SJSA1 (cell line): ENCODE data around the gene TXNDC11. TPM values are rescaled to one million over a fixed set of nuclear protein-coding genes. Genes with fewer than 3 reads are reported as not detected.

Experiments
- DNase-seq, 2 experiments: peaks; one replicate each; pipeline ENCODE4 v3.0.0-alpha.2; 2015 to 2020; ENCODE audit warnings: low spot score in 2 of 2, low read depth in 1 of 2
- H3K27ac ChIP-seq: fragments of 250-450 bp; sonication (Bioruptor Pico); 2 replicates; pipeline ENCODE4 v1.5.1; 2020; ENCODE audit warnings: mild to moderate bottlenecking, moderate library complexity
- H3K27me3 ChIP-seq: fragments of 250-450 bp; sonication (Bioruptor Pico); replicated peaks from 2 replicates; pipeline ENCODE4 v1.5.1; 2020; ENCODE audit warnings: mild to moderate bottlenecking, moderate library complexity
- H3K36me3 ChIP-seq: fragments of 250-450 bp; sonication (Bioruptor Pico); 2 replicates; pipeline ENCODE4 v1.5.1; 2020; ENCODE audit warnings: mild to moderate bottlenecking
- H3K4me1 ChIP-seq: fragments of 250-450 bp; sonication (Bioruptor Pico); replicated peaks from 2 replicates; pipeline ENCODE4 v1.6.1; 2021; ENCODE audit warnings: mild to moderate bottlenecking
- H3K4me3 ChIP-seq: fragments of 250-450 bp; sonication (Bioruptor Pico); 2 replicates; pipeline ENCODE4 v1.5.1; 2020; ENCODE audit warnings: mild to moderate bottlenecking
- H3K9me3 ChIP-seq: fragments of 250-450 bp; sonication (Bioruptor Pico); replicated peaks from 2 replicates; pipeline ENCODE4 v1.5.1; 2020; ENCODE audit warnings: mild to moderate bottlenecking
- total RNA-seq: library from RNA; depleted of rRNA; stranded (reverse); fragments of >200 nt; shearing (Covaris generic); gene quantifications from 2 replicates; pipeline ENCODE4 v1.2.3, GENCODE V29; 2014

TXNDC11 gene
- total RNA-seq, 1 experiment from 2014 or later: 29.7 TPM

DNA sequence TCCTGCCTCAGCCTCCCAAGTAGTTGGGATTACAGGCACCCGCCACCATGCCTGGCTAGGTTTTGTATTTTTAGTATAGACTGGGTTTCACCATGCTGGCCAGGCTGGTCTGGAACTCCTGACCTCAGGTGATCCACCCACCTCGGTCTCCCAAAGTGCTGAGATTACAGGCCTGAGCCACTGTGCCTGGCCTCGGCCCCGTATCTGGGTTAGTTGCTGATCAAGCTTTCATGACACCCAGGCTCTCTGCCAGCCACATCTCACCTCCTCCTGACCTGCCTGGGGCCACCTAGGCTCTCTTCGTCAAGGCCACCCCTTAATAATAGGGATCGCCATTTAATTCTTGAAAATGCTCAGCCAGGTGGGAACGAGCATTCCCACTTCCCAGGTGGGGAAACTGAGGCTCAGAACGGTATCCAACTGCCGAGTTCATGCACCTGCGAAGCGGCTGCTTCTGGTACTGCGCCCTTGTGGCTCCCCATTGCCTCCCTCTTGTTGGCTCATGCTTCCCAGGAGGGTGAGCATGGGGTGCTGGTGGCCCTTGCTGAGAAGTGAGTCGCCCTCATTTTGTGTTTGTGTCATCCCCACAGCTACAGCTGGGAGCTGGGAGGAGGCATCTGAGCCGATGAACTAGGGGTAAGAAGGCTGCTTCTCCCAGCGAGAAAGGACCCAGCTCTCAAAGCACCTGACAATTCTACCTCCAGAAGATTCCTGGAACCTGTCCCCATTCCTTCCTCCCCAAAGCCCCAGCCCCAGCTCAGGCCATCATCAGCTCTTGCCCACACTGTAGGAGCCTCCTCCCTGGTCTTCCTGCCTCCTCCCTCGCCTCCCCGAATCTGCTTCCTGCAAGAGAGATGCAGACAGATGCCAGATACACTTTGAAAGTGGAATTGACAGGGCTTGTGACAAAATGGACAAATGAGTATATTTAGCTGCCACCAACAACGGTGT is 91.7 kb downstream of the TXNDC11 start:
- DNase-seq: no peak
- no peaks in the 10 kb centered on the region for H3K4me1 ChIP-seq
- no peaks in the 10 kb centered on the region for H3K9me3 ChIP-seq
- H3K4me3 ChIP-seq: no peak overlapping the region
- H3K36me3 ChIP-seq: no peaks in the 10 kb centered on the region
- H3K27me3 ChIP-seq: no peaks in the 10 kb centered on the region
- H3K27ac ChIP-seq: no peak overlapping the region

DNA sequence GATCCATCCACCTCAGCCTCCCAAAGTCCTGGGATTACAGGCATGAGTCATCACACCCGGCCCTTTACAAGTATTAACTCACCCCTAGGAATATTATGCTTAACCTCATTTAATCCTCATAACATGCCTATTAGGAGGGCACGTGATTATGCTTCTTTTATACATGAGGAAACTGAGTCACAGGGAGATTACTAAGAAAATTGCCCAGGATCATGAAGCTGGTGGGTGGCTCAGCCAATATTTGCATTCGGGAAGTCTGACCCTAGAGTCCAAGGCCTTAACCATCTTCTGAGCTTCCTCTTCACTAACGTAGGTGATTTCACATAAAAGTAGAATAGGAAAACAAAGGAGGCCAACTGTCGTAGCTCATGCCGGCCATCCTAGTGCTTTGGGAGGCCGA is 93.4 kb downstream of the TXNDC11 start:
- no peaks in the 10 kb centered on the region for H3K4me1 ChIP-seq
- no peaks in the 10 kb centered on the region for H3K36me3 ChIP-seq
- no peak overlapping the region for H3K27ac ChIP-seq
- no peaks in the 10 kb centered on the region for H3K27me3 ChIP-seq
- no peaks in the 10 kb centered on the region for H3K9me3 ChIP-seq
- H3K4me3 ChIP-seq: no peak overlapping the region
- DNase-seq: no peak

DNA sequence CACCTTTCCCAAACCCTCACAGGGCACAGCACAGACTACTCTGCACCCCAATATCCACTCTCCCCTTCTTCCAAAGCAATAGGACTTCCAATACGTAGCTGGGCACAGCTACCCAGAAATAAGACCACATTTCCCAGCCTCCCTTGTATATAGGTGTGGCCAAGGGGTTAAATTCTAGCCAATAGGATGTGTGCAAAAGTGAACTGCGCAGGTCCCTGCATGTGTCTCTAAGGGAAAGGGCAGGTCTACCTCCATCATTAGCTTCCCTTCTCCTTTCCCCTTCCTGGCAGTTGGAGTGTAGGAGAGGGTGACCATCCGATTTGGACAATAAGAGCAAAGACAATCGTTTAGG is 99.9 kb downstream of the TXNDC11 start:
- Histone ChIP-seq H3K36me3 (no peaks in the 10 kb centered on the region), H3K27ac (no peak overlapping the region), H3K4me1 (peaks cover 16% of the 10 kb centered on the region), H3K4me3 (no peak overlapping the region), H3K27me3 (no peaks in the 10 kb centered on the region), H3K9me3 (no peaks in the 10 kb centered on the region)
- DNase-seq: no peak

DNA sequence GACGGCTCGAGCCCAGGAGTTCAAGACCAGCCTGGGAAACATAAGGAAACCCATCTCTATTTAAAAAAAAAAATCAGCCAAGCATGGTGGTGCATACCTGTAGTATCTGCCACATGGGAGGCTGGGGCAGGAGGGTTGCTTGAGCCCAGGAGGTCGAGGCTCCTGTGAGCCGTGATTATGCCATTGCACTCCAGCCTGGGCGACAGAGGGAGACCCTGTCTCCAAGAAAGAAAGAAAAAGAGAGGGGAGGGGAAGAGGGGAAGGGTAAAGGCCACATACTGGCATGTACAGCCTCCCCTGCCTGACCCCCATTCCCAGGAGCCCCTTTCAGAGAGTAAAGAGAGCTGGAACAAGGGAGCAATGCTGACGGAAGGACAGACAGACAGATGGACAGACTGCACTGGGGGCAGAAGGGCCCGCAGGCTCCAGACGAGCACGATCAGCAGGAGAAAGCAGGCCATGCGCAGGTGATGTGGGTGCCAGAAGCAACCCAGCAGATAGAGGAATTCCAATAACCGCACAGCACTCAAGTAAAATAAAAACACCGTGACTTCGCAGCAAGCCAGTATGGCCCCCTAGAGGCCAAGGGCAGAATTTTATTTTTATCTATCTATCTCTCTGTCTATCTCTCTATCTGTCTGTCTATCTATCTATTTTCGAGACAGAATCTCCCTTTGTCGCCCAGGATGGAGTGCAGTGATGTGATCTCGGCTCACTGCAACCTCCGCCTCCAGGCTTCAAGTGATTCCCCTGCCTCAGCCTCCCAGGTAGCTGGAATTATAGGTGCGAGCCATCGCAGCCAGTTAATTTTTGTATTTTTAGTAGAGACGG is 101.5 kb downstream of the TXNDC11 start:
- H3K4me1 ChIP-seq: peaks cover 16% of the 10 kb centered on the region
- H3K4me3 ChIP-seq: no peak overlapping the region
- no peaks in the 10 kb centered on the region for H3K9me3 ChIP-seq
- peak in 1 of 2 experiments; percentile 68 for DNase-seq
- H3K27me3 ChIP-seq: no peaks in the 10 kb centered on the region
- H3K36me3 ChIP-seq: no peaks in the 10 kb centered on the region
- H3K27ac ChIP-seq: peak overlapping the region; percentile 60

DNA sequence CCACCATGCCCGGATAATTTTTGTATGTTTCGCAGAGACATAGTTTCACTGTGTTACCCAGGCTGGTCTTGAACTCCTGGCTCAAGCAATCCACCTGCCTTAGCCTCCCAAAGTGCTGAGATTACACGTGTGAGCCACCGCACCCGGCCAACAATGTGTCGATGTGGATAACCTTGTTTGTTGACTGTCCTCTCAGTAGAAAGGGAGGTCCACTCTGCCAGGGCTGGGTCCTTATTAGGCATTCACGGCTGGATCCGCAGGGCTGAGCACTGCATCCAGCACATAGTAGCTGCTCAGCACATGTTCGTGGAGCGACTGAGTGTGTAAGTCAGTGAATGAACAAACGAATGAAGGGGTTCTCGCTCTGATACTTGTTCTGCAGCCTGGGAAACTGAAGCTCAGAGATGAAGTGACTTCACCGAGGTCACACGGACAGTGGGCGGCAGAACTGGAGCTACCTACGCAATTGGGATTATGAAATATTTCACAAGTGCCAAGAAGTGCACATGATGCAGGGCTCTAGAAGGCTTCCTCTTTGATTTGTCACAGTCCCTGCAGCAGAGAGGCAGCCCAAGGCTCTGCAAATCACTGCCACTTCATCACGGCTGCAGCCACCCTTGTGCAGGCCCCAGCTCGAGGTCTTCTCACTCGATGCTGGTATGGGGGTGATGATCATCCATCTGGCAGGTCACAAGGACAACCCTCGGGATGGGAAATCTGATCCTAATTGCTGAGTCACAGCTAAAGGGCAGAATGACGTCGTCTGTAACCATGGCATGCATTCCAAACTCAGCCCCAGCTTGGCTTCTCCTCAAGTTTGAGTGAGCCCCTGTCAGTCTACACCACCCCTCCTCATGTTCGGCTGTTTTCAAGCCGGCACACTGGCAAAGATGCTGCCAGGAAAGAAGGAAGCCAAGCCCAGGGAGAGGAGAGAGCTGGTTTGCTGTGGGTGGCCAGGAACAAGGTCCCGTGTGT is 102.4 kb downstream of the TXNDC11 start:
- H3K36me3 ChIP-seq: no peaks in the 10 kb centered on the region
- peak; percentile 66 to 67 for DNase-seq
- peak overlapping the region; percentile 60 for H3K27ac ChIP-seq
- H3K4me1 ChIP-seq: peaks cover 16% of the 10 kb centered on the region
- no peak overlapping the region for H3K4me3 ChIP-seq
- H3K27me3 ChIP-seq: no peaks in the 10 kb centered on the region
- no peaks in the 10 kb centered on the region for H3K9me3 ChIP-seq

DNA sequence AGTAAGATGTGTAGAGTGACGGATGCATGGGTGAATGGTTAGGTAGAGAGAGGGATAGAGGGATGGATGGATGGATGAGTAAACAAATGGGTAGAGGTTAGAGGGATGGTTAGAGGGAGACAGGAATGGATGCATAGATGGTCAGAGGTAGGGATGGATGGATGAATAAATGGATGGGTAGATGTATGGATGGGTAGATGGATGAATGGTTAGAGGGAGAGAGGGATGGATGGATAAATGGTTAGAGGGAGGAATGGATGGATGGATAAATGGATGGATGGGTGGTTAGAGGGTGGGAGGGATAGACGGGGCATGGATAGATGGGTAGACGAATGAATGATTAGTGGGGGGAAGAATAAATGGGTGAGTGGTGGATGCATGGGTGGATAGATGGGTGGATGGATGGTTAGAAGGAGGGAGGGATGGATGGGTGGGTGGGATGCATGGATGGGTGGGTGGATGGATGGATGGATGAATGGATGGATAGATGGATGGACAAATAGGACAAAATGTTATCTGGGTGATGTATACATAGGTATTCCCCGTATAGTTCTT is 103.6 kb downstream of the TXNDC11 start:
- peaks cover 16% of the 10 kb centered on the region for H3K4me1 ChIP-seq
- no peaks in the 10 kb centered on the region for H3K9me3 ChIP-seq
- no peak for DNase-seq
- H3K27me3 ChIP-seq: no peaks in the 10 kb centered on the region
- no peaks in the 10 kb centered on the region for H3K36me3 ChIP-seq
- no peak overlapping the region for H3K27ac ChIP-seq
- no peak overlapping the region for H3K4me3 ChIP-seq

DNA sequence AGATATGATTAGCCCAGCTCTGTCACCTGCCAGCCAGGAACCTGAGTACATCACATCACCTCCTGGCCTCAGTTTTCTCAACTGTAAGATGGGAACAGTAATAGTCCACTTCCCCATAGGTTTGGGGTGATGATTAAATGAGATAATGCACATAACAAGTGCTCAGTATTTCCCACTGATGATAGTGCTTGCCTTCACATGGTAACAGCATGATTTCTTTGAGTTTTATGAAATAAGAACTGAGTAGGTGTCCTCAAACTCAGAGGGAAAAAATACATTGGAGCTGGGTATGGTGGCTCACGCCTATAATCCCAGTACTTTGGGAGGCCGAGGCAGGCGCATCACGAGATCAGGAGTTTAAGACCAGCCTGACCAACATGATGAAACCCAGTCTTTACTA is 104.5 kb downstream of the TXNDC11 start:
- no peak overlapping the region for H3K27ac ChIP-seq
- H3K4me3 ChIP-seq: no peak overlapping the region
- no peaks in the 10 kb centered on the region for H3K27me3 ChIP-seq
- peaks cover 24% of the 10 kb centered on the region for H3K4me1 ChIP-seq
- H3K36me3 ChIP-seq: no peaks in the 10 kb centered on the region
- no peak for DNase-seq
- no peaks in the 10 kb centered on the region for H3K9me3 ChIP-seq

DNA sequence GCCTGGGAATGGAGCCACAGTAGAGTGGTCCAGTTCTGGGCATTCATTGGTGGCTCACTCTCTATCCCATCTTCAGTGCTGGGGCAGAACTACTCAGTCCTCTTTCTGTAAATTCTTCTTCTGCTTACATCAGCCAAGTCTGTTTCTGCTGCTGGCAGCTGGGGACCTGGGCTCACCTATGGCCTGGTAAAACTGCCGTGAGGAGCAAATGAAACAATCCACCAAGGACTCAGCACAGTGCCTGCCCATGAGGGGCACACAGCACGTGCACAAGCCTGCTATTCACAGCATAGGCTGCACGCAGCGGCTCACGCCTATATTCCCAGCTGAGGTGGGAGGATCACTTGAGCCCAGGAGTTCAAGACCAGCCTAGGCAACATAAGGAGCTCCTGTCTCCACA is 105.3 kb downstream of the TXNDC11 start:
- no peaks in the 10 kb centered on the region for H3K36me3 ChIP-seq

DNA sequence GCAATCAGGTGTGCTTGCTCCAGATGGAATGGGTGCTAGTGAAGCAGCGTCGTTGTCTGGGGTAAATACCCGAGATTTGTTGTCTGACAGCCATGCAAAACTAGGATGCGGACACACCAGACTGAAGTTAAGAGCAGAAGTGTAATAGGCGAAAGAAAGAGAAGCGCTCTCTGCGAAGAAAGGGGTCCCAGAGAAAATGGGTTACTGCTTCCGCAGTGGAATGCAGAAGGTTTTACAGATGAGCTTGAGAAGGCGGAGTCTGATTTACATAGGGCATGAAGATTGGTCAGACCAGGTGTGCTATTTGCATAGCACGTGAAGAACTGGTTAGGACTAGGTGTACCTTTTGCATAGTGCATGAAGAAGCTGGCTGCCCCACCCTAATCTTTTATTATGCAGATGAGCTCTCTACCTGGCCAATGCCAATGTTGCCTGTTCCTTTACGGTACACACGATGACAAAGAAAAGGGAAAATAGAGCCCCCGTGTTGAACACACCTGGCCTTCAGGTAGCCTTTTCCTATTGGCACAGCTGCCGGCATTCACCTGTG is 106.4 kb downstream of the TXNDC11 start:
- no peaks in the 10 kb centered on the region for H3K9me3 ChIP-seq
- no peak overlapping the region for H3K4me3 ChIP-seq
- H3K27me3 ChIP-seq: no peaks in the 10 kb centered on the region
- DNase-seq: no peak
- peaks cover 36% of the 10 kb centered on the region for H3K4me1 ChIP-seq
- H3K27ac ChIP-seq: no peak overlapping the region
- H3K36me3 ChIP-seq: no peaks in the 10 kb centered on the region

More for the DNA sequence above, 105.3 kb downstream of the TXNDC11 start:
- Histone ChIP-seq H3K27ac (no peak overlapping the region), H3K4me1 (peaks cover 32% of the 10 kb centered on the region), H3K27me3 (no peaks in the 10 kb centered on the region), H3K4me3 (no peak overlapping the region), H3K9me3 (no peaks in the 10 kb centered on the region)
- no peak for DNase-seq

DNA sequence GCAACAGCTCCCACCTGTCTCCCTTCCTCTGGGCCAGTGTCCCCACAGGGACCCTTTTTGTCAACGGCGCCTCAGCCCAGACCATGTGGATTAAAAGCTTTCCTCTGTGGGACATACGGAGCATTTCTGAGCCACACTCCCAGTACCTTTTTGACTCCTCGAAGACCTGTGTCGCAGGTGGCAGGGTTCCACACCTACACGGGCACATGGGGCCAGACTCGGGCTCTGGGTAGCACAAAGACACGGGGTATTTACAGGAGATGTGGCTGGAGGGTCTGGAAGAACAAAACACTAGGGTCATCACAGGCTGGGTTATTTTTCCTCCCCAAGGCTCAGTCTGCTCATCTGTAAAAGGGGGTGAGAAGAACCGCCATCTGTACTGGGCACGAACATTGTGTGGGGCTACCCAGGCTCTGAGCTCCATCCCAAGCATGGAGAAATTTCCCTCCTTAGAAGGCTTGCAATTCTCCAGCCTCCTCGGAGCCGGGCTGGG is 106.9 kb downstream of the TXNDC11 start:
- H3K27ac ChIP-seq: no peak overlapping the region
- no peaks in the 10 kb centered on the region for H3K27me3 ChIP-seq
- H3K4me3 ChIP-seq: no peak overlapping the region
- peaks cover 31% of the 10 kb centered on the region for H3K4me1 ChIP-seq
- DNase-seq: no peak
- H3K9me3 ChIP-seq: no peaks in the 10 kb centered on the region
- no peaks in the 10 kb centered on the region for H3K36me3 ChIP-seq

DNA sequence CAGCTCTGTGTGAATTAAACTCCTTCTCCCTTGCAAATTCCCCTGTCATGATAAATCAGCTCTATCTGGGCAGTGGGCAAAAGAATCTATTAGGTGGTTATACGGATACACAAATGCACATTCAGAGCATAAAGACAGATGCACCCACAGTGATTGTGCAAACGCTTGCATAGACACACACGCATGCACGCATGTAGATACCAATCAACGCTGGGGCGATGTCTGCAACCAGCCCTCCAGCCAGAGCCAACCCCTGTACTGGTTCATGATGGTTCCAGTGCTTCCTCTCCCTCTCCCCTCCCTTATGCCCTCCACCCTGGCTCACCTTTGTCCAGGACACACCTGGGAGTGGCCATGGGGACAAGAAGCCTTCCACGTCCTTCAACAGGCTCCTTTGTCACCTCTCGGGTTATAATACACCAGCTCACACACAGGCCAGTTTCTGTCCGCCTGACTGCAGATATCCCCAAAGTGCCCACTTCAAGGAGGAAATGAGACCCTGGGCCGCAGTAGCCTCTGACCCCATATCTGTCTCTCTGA is 107.5 kb downstream of the TXNDC11 start:
- H3K27me3 ChIP-seq: no peaks in the 10 kb centered on the region

DNA sequence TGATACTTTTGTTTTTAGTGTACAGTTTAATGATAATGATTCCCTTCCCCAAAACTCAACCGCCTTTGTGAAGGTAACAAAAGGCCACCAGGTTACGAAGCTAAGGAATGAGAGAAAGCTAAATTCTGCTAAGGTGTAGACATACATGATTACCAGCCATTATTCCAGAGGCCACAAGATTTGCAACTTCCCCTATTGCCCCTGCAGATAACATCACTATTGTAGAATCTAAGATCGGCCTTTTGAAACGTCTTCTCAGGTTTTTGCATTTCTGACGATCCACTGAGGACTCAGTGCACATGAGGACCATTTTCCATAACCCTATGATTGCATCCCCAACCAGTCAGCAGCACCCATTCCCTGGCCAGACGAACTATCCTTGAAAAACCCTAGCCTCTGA is 108.3 kb downstream of the TXNDC11 start:
- no peak for DNase-seq
- H3K4me3 ChIP-seq: no peak overlapping the region
- peaks cover 21% of the 10 kb centered on the region for H3K4me1 ChIP-seq
- no peaks in the 10 kb centered on the region for H3K36me3 ChIP-seq
- H3K9me3 ChIP-seq: no peaks in the 10 kb centered on the region
- no peaks in the 10 kb centered on the region for H3K27me3 ChIP-seq
- H3K27ac ChIP-seq: no peak overlapping the region

More for the DNA sequence above, 107.5 kb downstream of the TXNDC11 start:
- Histone ChIP-seq H3K36me3 (no peaks in the 10 kb centered on the region), H3K27ac (no peak overlapping the region), H3K9me3 (no peaks in the 10 kb centered on the region), H3K4me1 (peaks cover 26% of the 10 kb centered on the region), H3K4me3 (no peak overlapping the region)
- no peak for DNase-seq
